Smooth muscle cell (in vitro differentiated cells): Measurements from ENCODE around the gene LPAR1. TPM values are rescaled to one million over a fixed set of nuclear protein-coding genes. Genes with fewer than 3 reads are reported as not detected.

Experiments used
- DNase-seq: peaks from one replicate; lab custom pipeline; 2025; ENCODE audit not compliant: unreplicated experiment; lab: John Stamatoyannopoulos, UW
- H2AFZ ChIP-seq: fragments of 200-600 bp; sonication (generic); 2 replicates; pipeline ENCODE4 v1.6.0; 2016; ENCODE audit warnings: antibody characterized with exemption, low read depth, mild to moderate bottlenecking
- H3F3A ChIP-seq: fragments of 200-600 bp; sonication (generic); 2 replicates; pipeline ENCODE4 v1.6.0; 2017; ENCODE audit warnings: antibody characterized with exemption, low read depth
- H3K27ac ChIP-seq: fragments of 200-600 bp; sonication (generic); 2 replicates; pipeline ENCODE4 v1.5.1; 2016; ENCODE audit warnings: low read depth, mild to moderate bottlenecking
- H3K27me3 ChIP-seq: fragments of 200-600 bp; sonication (generic); 2 replicates; pipeline ENCODE4 v1.6.1; 2016; ENCODE audit warnings: low read depth, mild to moderate bottlenecking
- H3K36me3 ChIP-seq: fragments of 200-600 bp; sonication (generic); 2 replicates; pipeline ENCODE4 v1.5.1; 2016; ENCODE audit warnings: low read depth
- H3K4me1 ChIP-seq: fragments of 200-600 bp; sonication (generic); 2 replicates; pipeline ENCODE4 v1.5.1; 2016; ENCODE audit warnings: low read depth
- H3K4me2 ChIP-seq: fragments of 200-600 bp; sonication (generic); 2 replicates; pipeline ENCODE4 v1.6.0; 2016; ENCODE audit warnings: mild to moderate bottlenecking
- H3K4me3 ChIP-seq: fragments of 200-600 bp; sonication (generic); 2 replicates; pipeline ENCODE4 v1.5.1; 2016; ENCODE audit warnings: mild to moderate bottlenecking
- H3K79me2 ChIP-seq: fragments of 200-600 bp; sonication (generic); 2 replicates; pipeline ENCODE4 v1.6.0; 2016; ENCODE audit warnings: low read depth, mild to moderate bottlenecking
- H3K9ac ChIP-seq: fragments of 200-600 bp; sonication (generic); 2 replicates; pipeline ENCODE4 v1.6.0; 2016; ENCODE audit warnings: low read depth
- H3K9me3 ChIP-seq: fragments of 200-600 bp; sonication (generic); replicated peaks from 2 replicates; pipeline ENCODE4 v1.5.1; 2016; ENCODE audit warnings: low read depth
- H4K20me1 ChIP-seq: fragments of 200-600 bp; sonication (generic); 2 replicates; pipeline ENCODE4 v1.6.0; 2016; ENCODE audit warnings: low read depth
- WGBS: methylation state at CpG from one replicate; pipeline ENCODE4 v1.1.7; 2016; ENCODE audit warnings: low lambda C conversion rate; 5-methylcytosine and 5-hydroxymethylcytosine counted together
- polyA plus RNA-seq: library from polyadenylated mRNA; unstranded; fragments of >200 nt; fragmentation: Nextera tagmentation; extraction: Ambion mirVana; gene quantifications from 2 replicates; pipeline ENCODE4 v1.2.1, GENCODE V29; 2016
- total RNA-seq: library from RNA; depleted of rRNA; stranded (reverse); fragments of >200 nt; gene quantifications from 2 replicates; pipeline ENCODE4 v1.2.3, GENCODE V29; 2014
- TF ChIP-seq, protein P1 (sequence below): fragments of 200-600 bp; sonication (generic); IDR thresholded peaks from 2 replicates; pipeline ENCODE4 v1.5.1; 2017; ENCODE audit warnings: borderline replicate concordance, mild to moderate bottlenecking, antibody characterized with exemption; ENCODE audit not compliant: insufficient read depth, poor library complexity, severe bottlenecking

The LPAR1 gene
- total and polyA plus RNA-seq, 2 experiments from 2014 or later = 20.5 to 21.3 TPM

DNA sequence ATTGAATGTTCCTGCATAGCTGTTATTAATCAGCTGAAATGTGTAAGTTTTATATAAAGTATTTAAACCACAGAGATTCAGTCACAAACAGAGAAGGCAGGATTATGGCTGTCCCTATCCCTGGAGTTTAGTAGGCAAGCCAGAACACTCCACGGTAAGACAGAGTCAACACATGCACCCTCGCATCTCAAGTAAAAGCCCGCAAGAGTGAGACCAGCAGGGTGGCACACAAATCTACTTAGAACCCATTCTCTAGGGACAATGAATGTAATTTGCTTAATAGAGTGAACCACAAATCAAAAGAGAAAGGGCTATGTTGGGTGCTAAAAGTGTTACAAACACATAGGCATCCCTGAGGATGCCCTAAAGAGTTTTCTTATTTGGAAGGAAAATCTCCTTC is 35.1 kb downstream of the LPAR1 start:
- Histone ChIP-seq H4K20me1 (peaks cover 48% of the 10 kb centered on the region), H3K4me3 (no peak overlapping the region), H3K27ac (no peak overlapping the region), H3K9me3 (no peaks in the 10 kb centered on the region), H3K79me2 (no peaks in the 10 kb centered on the region), H2AFZ (no peak overlapping the region), H3F3A (no peaks in the 10 kb centered on the region), H3K9ac (no peak overlapping the region), H3K4me2 (no peak overlapping the region), H3K27me3 (no peaks in the 10 kb centered on the region), H3K36me3 (no peaks in the 10 kb centered on the region), H3K4me1 (no peaks in the 10 kb centered on the region)
- DNase-seq = no peak
- TF ChIP-seq, protein P1, sequence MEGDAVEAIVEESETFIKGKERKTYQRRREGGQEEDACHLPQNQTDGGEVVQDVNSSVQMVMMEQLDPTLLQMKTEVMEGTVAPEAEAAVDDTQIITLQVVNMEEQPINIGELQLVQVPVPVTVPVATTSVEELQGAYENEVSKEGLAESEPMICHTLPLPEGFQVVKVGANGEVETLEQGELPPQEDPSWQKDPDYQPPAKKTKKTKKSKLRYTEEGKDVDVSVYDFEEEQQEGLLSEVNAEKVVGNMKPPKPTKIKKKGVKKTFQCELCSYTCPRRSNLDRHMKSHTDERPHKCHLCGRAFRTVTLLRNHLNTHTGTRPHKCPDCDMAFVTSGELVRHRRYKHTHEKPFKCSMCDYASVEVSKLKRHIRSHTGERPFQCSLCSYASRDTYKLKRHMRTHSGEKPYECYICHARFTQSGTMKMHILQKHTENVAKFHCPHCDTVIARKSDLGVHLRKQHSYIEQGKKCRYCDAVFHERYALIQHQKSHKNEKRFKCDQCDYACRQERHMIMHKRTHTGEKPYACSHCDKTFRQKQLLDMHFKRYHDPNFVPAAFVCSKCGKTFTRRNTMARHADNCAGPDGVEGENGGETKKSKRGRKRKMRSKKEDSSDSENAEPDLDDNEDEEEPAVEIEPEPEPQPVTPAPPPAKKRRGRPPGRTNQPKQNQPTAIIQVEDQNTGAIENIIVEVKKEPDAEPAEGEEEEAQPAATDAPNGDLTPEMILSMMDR = no peak
- WGBS = 89% methylated on average over 3 of the region's 3 CpGs

- Histone ChIP-seq H3K79me2 (no peaks in the 10 kb centered on the region), H3K9ac (no peak overlapping the region), H3K4me2 (no peak overlapping the region), H3F3A (no peaks in the 10 kb centered on the region), H2AFZ (no peak overlapping the region), H3K36me3 (no peaks in the 10 kb centered on the region), H3K27ac (no peak overlapping the region), H3K9me3 (no peaks in the 10 kb centered on the region), H3K27me3 (no peaks in the 10 kb centered on the region), H3K4me3 (no peak overlapping the region), H4K20me1 (peaks cover 56% of the 10 kb centered on the region), H3K4me1 (no peaks in the 10 kb centered on the region)
- DNase-seq = no peak
- TF ChIP-seq, protein P1 = no peak
- WGBS = 77% methylated on average over 1 of the region's 1 CpG
These were observed 36.7 kb downstream of the LPAR1 start for GRCh38 chr9:111001526-111001925.

GRCh38 chr9:111000202-111000601 is 38.1 kb downstream of the LPAR1 start:
- peaks cover 4% of the 10 kb centered on the region for H3F3A ChIP-seq
- WGBS = 97% methylated on average over 2 of the region's 2 CpGs
- no peak overlapping the region for H3K27ac ChIP-seq
- H4K20me1 ChIP-seq = peaks cover 53% of the 10 kb centered on the region
- no peaks in the 10 kb centered on the region for H3K27me3 ChIP-seq
- H3K9me3 ChIP-seq = no peaks in the 10 kb centered on the region
- TF ChIP-seq, protein P1 = no peak
- H3K36me3 ChIP-seq = no peaks in the 10 kb centered on the region
- H3K79me2 ChIP-seq = no peaks in the 10 kb centered on the region
- no peak overlapping the region for H3K9ac ChIP-seq
- H2AFZ ChIP-seq = no peak overlapping the region
- no peak for DNase-seq
- H3K4me3 ChIP-seq = no peak overlapping the region
- no peak overlapping the region for H3K4me2 ChIP-seq
- H3K4me1 ChIP-seq = peaks cover 4% of the 10 kb centered on the region

DNA sequence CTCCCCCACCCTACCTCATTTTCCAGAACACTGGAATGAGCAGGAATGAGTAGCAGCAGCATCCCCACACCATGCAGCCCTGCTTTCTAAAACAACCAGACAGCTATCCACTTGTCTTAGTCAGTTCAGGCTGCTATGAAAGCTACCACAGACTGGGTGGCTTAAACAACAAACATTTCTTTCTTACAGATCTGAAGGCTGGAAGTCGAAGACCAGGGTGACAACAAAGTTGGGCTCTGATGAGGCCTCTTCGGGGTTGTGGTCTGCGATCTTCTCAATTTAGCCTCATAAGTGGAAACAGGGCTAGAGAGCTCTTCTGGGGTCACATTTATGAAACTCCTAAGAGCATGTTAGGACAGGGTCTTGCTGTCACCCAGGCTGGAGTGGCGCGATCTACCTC is 38.9 kb downstream of the LPAR1 start:
- H3K27ac ChIP-seq = no peak overlapping the region
- H3K4me3 ChIP-seq = no peak overlapping the region
- H2AFZ ChIP-seq = no peak overlapping the region
- no peak for DNase-seq
- no peaks in the 10 kb centered on the region for H3K9me3 ChIP-seq
- no peak overlapping the region for H3K4me2 ChIP-seq
- 78% methylated on average over 5 of the region's 5 CpGs for WGBS
- no peak overlapping the region for H3K9ac ChIP-seq
- H4K20me1 ChIP-seq = peaks cover 57% of the 10 kb centered on the region
- peaks cover 10% of the 10 kb centered on the region for H3F3A ChIP-seq
- no peaks in the 10 kb centered on the region for H3K36me3 ChIP-seq
- TF ChIP-seq, protein P1 = no peak
- H3K4me1 ChIP-seq = peaks cover 10% of the 10 kb centered on the region
- H3K79me2 ChIP-seq = no peaks in the 10 kb centered on the region
- no peaks in the 10 kb centered on the region for H3K27me3 ChIP-seq
